Measurements from ENCODE around the gene EXOSC3. TPM values are rescaled to one million over a fixed set of nuclear protein-coding genes. Genes with fewer than 3 reads are reported as not detected.
"Not testable (repeated sequence)": the region's sequence is repeated elsewhere in the genome, so short reads cannot be mapped to it uniquely, and the experiment has no call there.

Gene EXOSC3
- total RNA-seq, 1 donor from 2014 or later: 27.7 TPM

DNA sequence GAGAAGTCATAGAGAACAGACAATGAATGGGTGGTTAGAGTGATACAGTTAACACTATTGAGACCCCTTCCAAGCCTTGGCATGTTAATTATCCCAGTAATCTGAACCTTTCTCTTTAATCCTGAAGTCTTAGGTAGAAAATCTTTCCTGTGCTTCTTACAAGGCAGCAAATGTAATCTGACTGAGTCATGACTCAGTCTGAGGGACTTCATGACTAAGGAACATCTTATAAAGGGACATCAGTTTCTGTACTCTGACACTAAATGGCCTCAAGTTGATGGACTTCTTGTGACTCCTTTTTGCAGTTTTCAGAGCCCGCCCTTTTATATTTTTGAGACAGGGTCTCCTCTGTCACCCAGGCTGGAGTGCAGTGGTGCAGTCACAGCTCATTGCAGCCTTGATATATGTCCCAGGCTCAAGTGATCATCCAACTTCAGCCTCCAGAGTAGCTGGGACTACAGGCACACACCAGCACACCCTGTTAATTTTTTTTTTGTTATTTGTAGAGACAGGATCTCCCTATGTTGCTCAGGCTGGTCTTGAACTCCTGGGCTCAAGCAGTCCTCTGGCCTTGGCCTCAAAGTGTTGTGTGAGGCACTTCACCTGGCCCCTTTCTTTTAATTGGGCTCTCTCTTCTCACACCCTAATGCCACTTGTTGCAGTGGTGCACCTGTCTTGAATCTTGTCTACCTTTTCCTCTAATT is 9.5 kb downstream of the EXOSC3 start:
- no peak for DNase-seq

GRCh38 chr9:37769995-37770394 is 14.9 kb downstream of the EXOSC3 start:
- no peak for DNase-seq

- no peak for DNase-seq
These were observed 15.6 kb downstream of the EXOSC3 start for GRCh38 chr9:37769306-37769705.

DNA sequence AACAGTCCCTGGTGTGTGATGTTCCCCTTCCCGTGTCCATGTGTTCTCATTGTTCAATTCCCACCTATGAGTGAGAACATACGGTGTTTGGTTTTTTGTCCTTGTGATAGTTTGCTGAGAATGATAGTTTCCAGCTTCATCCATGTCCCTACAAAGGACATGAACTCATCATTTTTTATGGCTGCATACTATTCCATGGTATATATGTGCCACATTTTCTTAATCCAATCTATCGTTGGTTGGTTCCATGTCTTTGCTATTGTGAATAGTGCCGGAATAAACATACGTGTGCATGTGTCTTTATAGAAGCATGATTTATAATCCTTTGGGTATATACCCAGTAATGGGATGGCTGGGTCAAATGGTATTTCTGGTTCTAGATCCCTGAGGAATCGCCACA is 19.6 kb downstream of the EXOSC3 start:
- DNase-seq: not testable (repeated sequence)

GRCh38 chr9:37761511-37761910 is 23.4 kb downstream of the EXOSC3 start:
- DNase-seq: no peak

- DNase-seq: no peak
These were observed 24.3 kb downstream of the EXOSC3 start for GRCh38 chr9:37760416-37761161.

DNA sequence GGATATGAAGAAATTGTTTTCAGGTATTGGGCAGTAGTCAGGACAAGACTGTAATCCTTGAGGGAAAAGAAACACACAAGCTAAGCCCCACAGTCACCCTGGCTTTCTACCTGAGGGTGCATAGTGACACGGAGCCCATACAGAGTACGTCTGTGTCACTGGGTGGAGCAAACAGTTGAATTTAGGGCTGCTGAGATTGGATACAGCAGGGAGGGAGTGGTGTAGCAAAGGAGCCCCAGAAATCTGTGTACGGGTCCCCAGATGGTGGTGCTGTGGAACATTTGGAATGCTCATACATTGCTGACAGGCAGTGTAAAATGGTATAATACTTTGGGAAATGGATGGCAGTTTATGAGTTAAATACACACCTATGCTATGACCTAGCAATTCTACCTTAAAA is 26.1 kb downstream of the EXOSC3 start:
- DNase-seq: no peak

DNA sequence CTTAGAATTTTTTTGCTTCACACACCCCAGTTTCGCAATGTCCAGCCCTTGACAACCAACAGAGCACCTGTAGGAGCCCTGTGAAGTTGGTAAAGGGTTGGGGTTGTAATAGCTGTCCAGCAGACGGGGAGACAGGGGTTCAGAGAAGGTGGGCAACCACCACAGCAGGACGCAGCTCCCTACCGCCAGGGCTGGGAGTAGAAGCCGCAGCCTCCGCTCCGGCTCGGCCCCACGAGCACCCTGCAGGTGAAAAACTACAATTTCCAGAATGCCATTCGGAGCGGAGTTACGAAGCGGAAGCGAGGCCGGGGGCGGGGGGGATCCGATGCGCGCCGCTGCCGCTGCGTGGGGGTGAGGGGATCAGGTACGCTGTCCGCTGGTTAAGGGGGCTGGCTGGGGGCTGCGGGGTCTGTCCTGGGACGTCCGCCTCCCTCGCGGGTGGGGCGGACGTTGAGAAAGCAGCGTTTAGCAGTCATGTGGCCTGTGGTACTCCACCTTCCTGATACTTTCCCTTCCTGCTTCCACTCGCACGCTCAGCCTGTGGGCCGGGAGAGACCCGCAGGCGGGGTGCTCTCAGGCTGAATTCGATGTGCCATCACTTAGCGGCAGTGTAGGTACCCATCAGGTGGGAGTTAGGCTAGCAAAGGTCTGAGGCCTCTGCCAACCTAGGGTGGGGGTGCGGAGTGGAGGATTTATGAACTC is 31.2 kb downstream of the EXOSC3 start, which contains the start of gene TRMT10B:
Gene TRMT10B, plus strand, starts transcription at position 317 of the 702 bp plus-strand sequence. CDS start 8,127 bp downstream, outside the sequence.
- DNase-seq: peak; percentile 87

- no peak for DNase-seq
These were observed 32.0 kb downstream of the EXOSC3 start for GRCh38 chr9:37752642-37753488.

DNA sequence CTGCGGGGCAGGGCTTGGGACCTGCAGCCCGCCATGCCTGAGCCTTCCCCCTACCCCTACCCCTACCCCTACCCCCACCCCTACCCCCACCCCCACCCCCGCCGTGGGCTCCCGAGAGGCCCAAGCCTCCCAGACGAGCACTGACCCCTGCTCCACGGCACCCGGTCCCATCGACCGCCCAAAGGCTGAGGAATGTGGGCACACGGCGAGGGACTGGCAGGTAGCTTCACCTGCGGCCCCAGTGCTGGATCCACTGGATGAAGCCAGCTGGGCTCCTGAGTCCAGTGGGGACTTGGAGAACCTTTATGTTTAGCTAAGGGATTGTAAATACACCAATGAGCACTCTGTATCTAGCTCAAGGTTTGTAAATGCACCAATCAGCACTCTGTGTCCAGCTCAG is 32.8 kb downstream of the EXOSC3 start:
- DNase-seq: not testable (repeated sequence)

GRCh38 chr9:37751704-37752103 is 33.2 kb downstream of the EXOSC3 start:
- not testable (repeated sequence) for DNase-seq

DNA sequence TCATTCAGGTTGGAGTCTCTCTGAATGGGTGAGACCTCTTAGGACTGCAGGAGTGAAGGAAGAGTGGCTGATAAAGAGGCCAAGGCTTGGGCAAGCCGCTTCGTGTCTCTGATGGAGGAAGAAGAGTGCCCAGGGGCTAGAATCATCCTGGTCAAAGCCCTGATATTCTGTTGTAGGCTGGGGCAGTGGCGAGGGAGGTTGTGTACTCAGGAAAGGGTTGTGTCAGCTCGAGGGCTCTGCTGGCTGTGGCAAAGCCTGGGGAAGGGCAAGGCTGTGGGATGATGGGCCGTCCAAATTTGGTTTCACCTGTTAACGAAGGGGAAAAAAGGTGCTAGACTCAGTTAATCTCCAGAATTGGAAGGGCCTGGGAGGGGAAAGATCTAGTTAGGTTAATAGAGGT is 33.7 kb downstream of the EXOSC3 start:
- DNase-seq: no peak

- no peak for DNase-seq
These were observed 35.7 kb downstream of the EXOSC3 start for GRCh38 chr9:37749129-37749528.

GRCh38 chr9:37747271-37747753 is 37.6 kb downstream of the EXOSC3 start:
- peak; percentile 78 for DNase-seq

- no peak for DNase-seq
These were observed 38.2 kb downstream of the EXOSC3 start for GRCh38 chr9:37746448-37747270.

DNA sequence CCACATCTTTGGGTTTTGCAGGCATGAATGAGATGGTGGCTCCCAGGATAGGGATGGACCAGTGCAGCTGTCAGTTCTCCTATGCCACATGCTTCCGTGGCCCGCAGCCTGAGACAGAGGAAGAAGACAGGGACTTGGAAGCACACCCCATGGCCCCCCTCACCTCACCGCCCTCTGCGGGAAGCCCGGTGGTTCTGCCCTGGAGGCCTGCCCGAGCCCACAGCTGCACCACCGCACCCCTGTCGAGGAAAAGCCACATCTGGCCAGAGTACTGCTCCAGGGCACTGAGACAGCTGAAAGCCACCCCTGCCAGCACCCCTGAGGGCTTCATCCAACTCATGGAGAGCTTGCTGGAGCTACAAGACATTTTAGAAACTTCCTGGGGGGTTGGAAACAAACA is 38.9 kb downstream of the EXOSC3 start:
- DNase-seq: peak; percentile 89

GRCh38 chr9:37740631-37741328 is 44.1 kb downstream of the EXOSC3 start:
- no peak for DNase-seq

GRCh38 chr9:37740128-37740527 is 44.7 kb downstream of the EXOSC3 start:
- no peak for DNase-seq

DNA sequence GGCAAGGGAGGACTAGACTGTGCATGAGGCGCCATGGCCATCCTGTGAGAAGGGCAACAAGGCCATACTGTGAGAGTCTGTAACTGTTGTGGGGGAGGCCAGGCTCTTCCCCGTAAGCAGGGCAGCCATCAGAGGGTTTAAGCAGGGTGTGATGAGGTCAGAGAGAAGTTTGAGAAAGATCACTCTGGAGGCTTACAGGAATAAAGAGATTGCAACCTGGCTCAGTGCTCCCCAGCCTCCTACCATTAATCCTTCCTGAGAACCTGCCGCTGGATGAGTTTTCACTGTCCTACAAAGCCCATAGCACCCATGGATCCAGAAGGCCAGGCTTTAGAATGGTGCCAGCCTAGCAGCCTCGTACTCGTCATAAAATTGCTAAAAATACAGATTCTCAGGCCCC is 45.6 kb downstream of the EXOSC3 start:
- no peak for DNase-seq

DNA sequence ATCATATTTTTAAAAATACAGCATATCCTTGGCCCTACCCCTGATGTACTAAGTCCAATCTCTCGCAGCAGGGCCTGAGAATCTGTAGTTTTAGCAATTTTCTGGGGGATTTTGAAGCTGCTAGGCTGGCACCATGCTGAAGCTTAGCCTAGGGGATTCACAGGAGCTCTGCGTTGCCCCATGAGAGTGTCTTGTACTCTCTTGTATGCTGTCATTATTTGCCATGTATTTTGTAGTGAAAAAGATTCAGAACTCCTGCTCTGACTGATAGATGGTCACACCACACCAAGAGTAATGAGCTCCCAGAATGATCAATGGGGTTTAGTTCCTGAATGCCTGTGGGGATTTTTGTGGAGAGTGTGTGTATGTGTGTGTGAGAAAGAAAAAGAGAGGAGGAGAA is 51.9 kb downstream of the EXOSC3 start:
- peak; percentile 56 for DNase-seq

All from tongue (tissue), 2 donors.